Measurements from ENCODE around the gene COPZ1.

- TF ChIP-seq CTCF (IDR thresholded peaks at IDR 0.05) (no peak), POLR2AphosphoS5 (IDR thresholded peaks at IDR 0.05) (no peak), POLR2A (IDR thresholded peaks at IDR 0.05) (no peak)
Observed at GRCh38 chr12:54358191-54358944, 33.4 kb downstream of the COPZ1 start.

All from stomach (tissue), 4 donors.